ENCODE results near the gene SON.

GRCh38 chr21:33569991-33570390, 27.2 kb downstream of the SON start:
- TF ChIP-seq GABPA (IDR thresholded peaks at IDR 0.05; ENCODE audit: low read depth) = no peak
- no peak for TF ChIP-seq CTCF (IDR thresholded peaks at IDR 0.05; ENCODE audit: insufficient read depth, low read length)
- no peak for TF ChIP-seq REST (IDR thresholded peaks at IDR 0.05; ENCODE audit: insufficient replicate concordance, low read depth)
- no peak for TF ChIP-seq POLR2AphosphoS5 (IDR thresholded peaks at IDR 0.05; ENCODE audit: low read depth)
